ENCODE data around the gene LRP3. TPM values are rescaled to one million over a fixed set of nuclear protein-coding genes. Genes with fewer than 3 reads are reported as not detected.

LRP3 gene
- total RNA-seq, 1 experiment from 2014 or later, result 39.4 TPM

GRCh38 chr19:33247441-33247819 lies 53.3 kb downstream of the LRP3 start:
- no peaks in the 10 kb centered on the region for H3K27me3 ChIP-seq (replicated peaks; ENCODE audit: insufficient read depth, low read depth, low read length, poor library complexity)
- no peak for TF ChIP-seq CTCF (conservative IDR thresholded peaks at IDR 0.05; ENCODE audit: low read depth, low read length)
- TF ChIP-seq EZH2 (IDR thresholded peaks at IDR 0.05; ENCODE audit: borderline replicate concordance, low read depth, low read length, poor library complexity, severe bottlenecking), result no peak
- DNase-seq (ENCODE audit: low spot score), result no peak
- ChIA-PET POLR2A (ENCODE audit: low non-redundant PET) (no interaction called here), CTCF (no interaction called here)
- intact Hi-C loops (cut with micrococcal nuclease; ENCODE audit: unreplicated experiment), result no loop called here
- no peaks in the 10 kb centered on the region for H3K36me3 ChIP-seq (ENCODE audit: insufficient read depth, low read length, poor library complexity, severe bottlenecking)
- BruUV-seq (replicated peaks), result no TSS peak
- no peaks in the 10 kb centered on the region for H3K9me3 ChIP-seq (ENCODE audit: low read depth, low read length, poor library complexity, severe bottlenecking)
- H3K4me3 ChIP-seq (ENCODE audit: low read depth, low read length, poor library complexity, severe bottlenecking), result no peak overlapping the region
- H3K4me1 ChIP-seq (ENCODE audit: insufficient read depth, low read length, poor library complexity, severe bottlenecking), result no peaks in the 10 kb centered on the region
- no peak overlapping the region for H3K27ac ChIP-seq (ENCODE audit: low read depth, low read length, poor library complexity, severe bottlenecking)

GRCh38 chr19:33248104-33248503 lies 54.0 kb downstream of the LRP3 start:
- H3K4me1 ChIP-seq (ENCODE audit: insufficient read depth, low read length, poor library complexity, severe bottlenecking), result no peaks in the 10 kb centered on the region

GRCh38 chr19:33248553-33248953 lies 54.4 kb downstream of the LRP3 start:
- ChIA-PET CTCF (no interaction called here), POLR2A (ENCODE audit: low non-redundant PET) (no interaction called here)
- no peak for TF ChIP-seq CTCF (conservative IDR thresholded peaks at IDR 0.05; ENCODE audit: low read depth, low read length)
- TF ChIP-seq EZH2 (IDR thresholded peaks at IDR 0.05; ENCODE audit: borderline replicate concordance, low read depth, low read length, poor library complexity, severe bottlenecking), result no peak
- no peak overlapping the region for H3K27ac ChIP-seq (ENCODE audit: low read depth, low read length, poor library complexity, severe bottlenecking)
- H3K4me3 ChIP-seq (ENCODE audit: low read depth, low read length, poor library complexity, severe bottlenecking), result no peak overlapping the region
- H3K9me3 ChIP-seq (ENCODE audit: low read depth, low read length, poor library complexity, severe bottlenecking), result no peaks in the 10 kb centered on the region
- BruUV-seq (replicated peaks), result no TSS peak
- no peak for DNase-seq (ENCODE audit: low spot score)
- H3K36me3 ChIP-seq (ENCODE audit: insufficient read depth, low read length, poor library complexity, severe bottlenecking), result no peaks in the 10 kb centered on the region
- H3K4me1 ChIP-seq (ENCODE audit: insufficient read depth, low read length, poor library complexity, severe bottlenecking), result no peaks in the 10 kb centered on the region
- intact Hi-C loops (cut with micrococcal nuclease; ENCODE audit: unreplicated experiment), result no loop called here
- no peaks in the 10 kb centered on the region for H3K27me3 ChIP-seq (replicated peaks; ENCODE audit: insufficient read depth, low read depth, low read length, poor library complexity)

More at GRCh38 chr19:33248104-33248503, 54.0 kb downstream of the LRP3 start:
- BruUV-seq (replicated peaks), result no TSS peak
- Histone ChIP-seq H3K9me3 (ENCODE audit: low read depth, low read length, poor library complexity, severe bottlenecking) (no peaks in the 10 kb centered on the region), H3K27ac (ENCODE audit: low read depth, low read length, poor library complexity, severe bottlenecking) (no peak overlapping the region), H3K4me3 (ENCODE audit: low read depth, low read length, poor library complexity, severe bottlenecking) (no peak overlapping the region), H3K36me3 (ENCODE audit: insufficient read depth, low read length, poor library complexity, severe bottlenecking) (no peaks in the 10 kb centered on the region), H3K27me3 (replicated peaks; ENCODE audit: insufficient read depth, low read depth, low read length, poor library complexity) (no peaks in the 10 kb centered on the region)
- ChIA-PET POLR2A (ENCODE audit: low non-redundant PET) (no interaction called here), CTCF (no interaction called here)
- intact Hi-C loops (cut with micrococcal nuclease; ENCODE audit: unreplicated experiment), result no loop called here
- TF ChIP-seq CTCF (conservative IDR thresholded peaks at IDR 0.05; ENCODE audit: low read depth, low read length) (no peak), EZH2 (IDR thresholded peaks at IDR 0.05; ENCODE audit: borderline replicate concordance, low read depth, low read length, poor library complexity, severe bottlenecking) (no peak)
- DNase-seq (ENCODE audit: low spot score), result no peak

Data from A673 (cell line).